Fibroblast of pulmonary artery (primary cell): Measurements from ENCODE around the gene SHC1.

Source experiments
- DNase-seq: peaks from one replicate; pipeline ENCODE4 v3.0.0-alpha.2; 2010; ENCODE audit warnings: low read depth
- H3K4me3 ChIP-seq: replicated peaks from 2 replicates; pipeline ENCODE4 v1.5.1; 2011; ENCODE audit warnings: low read depth, mild to moderate bottlenecking, control low read depth, low read length, moderate library complexity
- TF ChIP-seq, protein P1 (sequence below): IDR thresholded peaks from 2 replicates; pipeline ENCODE4 v1.5.1; 2011; ENCODE audit warnings: mild to moderate bottlenecking, control low read depth, low read length, inconsistent platforms; ENCODE audit errors: missing control alignments

The SHC1 gene

DNA sequence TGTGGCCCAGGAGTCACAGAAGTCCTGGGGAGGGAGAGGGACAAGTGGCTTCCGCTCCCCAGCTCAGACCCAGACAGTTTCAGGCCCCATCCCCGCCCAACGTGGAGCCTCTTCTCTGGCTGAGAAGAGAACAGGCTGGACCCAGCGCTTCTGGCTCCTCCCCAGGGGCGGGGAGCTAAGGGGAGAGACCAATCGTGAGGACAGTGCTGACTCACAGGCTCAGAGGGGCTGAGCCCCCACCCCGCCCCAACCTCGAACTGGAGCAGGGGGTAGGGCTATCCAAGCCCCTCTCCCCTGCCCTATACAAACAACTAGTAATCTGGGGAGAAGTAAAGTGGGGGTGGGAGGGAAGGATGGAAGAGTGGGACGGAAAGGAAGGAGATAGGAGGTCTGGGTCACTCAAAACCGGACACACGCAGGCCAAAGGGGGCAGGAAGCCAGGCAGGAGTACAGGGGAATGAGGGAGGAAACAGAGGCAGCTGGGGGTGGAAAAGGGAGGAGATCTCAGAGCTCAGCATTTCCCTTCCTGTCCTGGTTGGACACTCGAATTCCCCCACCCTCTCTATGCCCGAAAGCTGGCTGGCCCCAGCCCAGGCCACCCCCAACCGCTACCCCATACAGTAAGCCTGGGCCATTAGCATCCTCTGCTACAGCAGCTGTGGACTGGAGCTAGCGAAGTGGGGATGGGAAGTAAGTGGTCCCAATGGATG, at the start of gene SHC1:
Gene SHC1 (minus strand): TSS at position 117 of the 710 bp plus-strand sequence. CDS start 221 bp downstream, outside the sequence.
- DNase-seq, result peak; percentile 94
- TF ChIP-seq, protein P1, sequence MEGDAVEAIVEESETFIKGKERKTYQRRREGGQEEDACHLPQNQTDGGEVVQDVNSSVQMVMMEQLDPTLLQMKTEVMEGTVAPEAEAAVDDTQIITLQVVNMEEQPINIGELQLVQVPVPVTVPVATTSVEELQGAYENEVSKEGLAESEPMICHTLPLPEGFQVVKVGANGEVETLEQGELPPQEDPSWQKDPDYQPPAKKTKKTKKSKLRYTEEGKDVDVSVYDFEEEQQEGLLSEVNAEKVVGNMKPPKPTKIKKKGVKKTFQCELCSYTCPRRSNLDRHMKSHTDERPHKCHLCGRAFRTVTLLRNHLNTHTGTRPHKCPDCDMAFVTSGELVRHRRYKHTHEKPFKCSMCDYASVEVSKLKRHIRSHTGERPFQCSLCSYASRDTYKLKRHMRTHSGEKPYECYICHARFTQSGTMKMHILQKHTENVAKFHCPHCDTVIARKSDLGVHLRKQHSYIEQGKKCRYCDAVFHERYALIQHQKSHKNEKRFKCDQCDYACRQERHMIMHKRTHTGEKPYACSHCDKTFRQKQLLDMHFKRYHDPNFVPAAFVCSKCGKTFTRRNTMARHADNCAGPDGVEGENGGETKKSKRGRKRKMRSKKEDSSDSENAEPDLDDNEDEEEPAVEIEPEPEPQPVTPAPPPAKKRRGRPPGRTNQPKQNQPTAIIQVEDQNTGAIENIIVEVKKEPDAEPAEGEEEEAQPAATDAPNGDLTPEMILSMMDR, result no peak
- peak within 1 kb of the TSS; percentile 83 for H3K4me3 ChIP-seq

- TF ChIP-seq, protein P1, result no peak
- DNase-seq, result no peak
- no peak overlapping the region for H3K4me3 ChIP-seq
Observed at GRCh38 chr1:155019377-155020245, 49.1 kb upstream of the SHC1 start.

- no peak for DNase-seq
- H3K4me3 ChIP-seq, result no peak overlapping the region
- TF ChIP-seq, protein P1, result no peak
Observed at GRCh38 chr1:155018617-155019348, 48.2 kb upstream of the SHC1 start.

DNA sequence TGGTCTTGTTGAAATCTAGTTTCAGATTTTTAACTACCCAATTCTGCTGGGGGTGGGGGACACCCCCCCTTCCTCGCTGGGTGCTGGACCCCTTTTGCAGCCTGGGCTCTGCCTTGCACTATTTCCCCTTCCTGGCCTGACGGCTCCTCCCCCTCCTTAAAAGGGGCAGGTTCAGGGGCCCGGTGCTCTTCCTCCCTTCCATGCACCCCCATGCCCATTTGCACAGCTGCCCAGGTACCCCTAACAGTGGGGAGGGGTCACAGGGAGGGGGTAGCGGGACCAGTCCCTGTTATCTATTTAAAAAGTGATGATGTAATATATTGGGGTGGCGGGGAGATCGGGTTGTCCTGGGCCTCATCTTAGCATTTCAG, 47.4 kb upstream of the SHC1 start:
- TF ChIP-seq, protein P1, result no peak
- H3K4me3 ChIP-seq, result peak overlapping the region; percentile 41
- DNase-seq, result no peak

GRCh38 chr1:155017041-155017945, 46.7 kb upstream of the SHC1 start:
- DNase-seq, result peak; percentile 86
- peak overlapping the region; percentile 41 for H3K4me3 ChIP-seq
- TF ChIP-seq, protein P1, result peak; percentile 90
